Activated T-cell treated with anti-CD3 and anti-CD28 coated beads for 1 hour (primary cell): ENCODE data around the gene EED.

Source experiments
- DNase-seq: peaks from one replicate; pipeline ENCODE4 v3.0.0-alpha.2; 2020; ENCODE audit warnings: low read depth

Gene EED, protein sequence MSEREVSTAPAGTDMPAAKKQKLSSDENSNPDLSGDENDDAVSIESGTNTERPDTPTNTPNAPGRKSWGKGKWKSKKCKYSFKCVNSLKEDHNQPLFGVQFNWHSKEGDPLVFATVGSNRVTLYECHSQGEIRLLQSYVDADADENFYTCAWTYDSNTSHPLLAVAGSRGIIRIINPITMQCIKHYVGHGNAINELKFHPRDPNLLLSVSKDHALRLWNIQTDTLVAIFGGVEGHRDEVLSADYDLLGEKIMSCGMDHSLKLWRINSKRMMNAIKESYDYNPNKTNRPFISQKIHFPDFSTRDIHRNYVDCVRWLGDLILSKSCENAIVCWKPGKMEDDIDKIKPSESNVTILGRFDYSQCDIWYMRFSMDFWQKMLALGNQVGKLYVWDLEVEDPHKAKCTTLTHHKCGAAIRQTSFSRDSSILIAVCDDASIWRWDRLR

DNA sequence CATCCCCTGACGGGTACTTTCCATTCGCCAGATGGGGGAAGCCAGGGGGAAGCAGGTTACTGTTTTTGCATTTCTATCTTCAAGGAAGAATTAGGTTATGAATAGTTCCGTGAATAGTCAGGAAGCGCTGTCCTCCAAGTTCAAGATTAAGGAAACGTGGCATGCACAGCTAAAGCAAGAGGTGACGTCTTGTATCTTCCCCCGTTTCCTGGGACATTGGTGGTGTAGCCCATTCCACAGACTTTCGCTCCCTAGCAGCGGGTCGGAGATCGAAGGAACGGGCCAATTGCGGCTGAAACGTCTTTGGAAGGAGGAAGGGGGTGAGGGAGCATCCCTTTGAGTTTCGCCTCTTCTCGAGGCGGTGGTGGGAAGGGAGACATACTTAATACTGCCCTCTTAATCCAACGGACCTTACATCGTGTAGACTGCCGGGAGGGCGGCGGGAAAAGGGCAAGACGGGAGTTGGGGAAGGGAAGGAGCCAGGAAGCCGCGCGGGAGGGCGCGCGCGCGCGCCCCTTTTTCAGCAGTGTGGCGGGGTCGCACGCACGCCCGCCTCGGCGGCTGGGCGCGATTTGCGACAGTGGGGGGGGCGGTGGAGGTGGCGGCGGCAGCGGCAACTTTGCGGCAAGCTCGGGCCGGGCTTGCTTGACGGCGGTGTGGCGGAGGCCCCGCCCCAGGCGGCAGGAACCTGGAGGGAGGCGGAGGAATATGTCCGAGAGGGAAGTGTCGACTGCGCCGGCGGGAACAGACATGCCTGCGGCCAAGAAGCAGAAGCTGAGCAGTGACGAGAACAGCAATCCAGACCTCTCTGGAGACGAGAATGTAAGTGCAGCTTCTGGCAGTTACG, at the start of gene EED:
TSS of gene EED (plus strand) at position 232 of the 847 bp plus-strand sequence. CDS start at position 709, 477 bp downstream.
- DNase-seq, result peak; percentile 91

DNA sequence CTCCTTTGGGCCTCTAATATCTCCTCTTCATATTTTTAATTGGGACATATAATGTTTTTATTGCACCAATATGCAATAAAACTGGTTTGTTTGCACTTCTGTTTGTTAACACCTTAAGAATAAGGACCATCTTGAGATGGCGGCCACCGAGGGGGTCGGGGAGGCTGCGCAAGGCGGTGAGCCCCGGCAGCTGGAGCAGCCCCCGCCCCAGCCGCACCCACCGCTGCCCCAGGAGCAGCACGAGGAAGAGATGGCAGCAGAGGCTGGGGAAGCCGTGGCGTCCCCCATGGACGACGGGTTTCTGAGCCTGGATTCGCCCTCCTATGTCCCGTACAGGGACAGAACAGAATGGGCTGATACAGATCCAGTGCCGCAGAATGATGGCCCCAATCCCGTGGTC, 49.6 kb upstream of the EED start:
- DNase-seq, result no peak

DNA sequence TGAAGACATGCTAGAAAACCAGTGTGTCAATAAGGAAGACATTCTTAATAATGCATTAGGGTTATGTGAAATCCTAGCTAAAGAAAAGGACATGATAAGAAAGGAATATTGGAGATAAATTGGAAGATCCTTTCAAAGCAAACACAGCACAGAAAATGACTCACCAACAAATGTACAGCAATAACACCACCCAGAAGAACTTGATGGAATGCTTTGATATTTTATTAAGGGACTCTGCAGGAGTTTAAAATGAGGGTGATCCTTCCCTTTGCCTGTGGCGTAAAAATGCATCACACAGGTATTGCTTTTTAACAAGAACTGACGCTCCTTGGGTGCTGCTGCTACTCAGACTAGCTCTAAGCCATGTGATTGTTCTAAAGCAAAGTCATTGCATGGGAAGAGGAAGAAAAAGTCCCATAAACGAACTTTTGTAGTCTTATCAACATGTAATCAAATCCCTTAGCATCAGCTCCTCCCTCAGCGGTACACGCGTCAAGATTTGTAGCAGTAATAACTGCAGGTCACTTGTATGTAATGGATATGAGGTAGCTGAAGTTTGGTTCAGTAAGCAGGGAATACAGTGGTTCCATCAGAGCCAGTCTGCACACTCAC, 48.4 kb upstream of the EED start:
- DNase-seq, result no peak

DNA sequence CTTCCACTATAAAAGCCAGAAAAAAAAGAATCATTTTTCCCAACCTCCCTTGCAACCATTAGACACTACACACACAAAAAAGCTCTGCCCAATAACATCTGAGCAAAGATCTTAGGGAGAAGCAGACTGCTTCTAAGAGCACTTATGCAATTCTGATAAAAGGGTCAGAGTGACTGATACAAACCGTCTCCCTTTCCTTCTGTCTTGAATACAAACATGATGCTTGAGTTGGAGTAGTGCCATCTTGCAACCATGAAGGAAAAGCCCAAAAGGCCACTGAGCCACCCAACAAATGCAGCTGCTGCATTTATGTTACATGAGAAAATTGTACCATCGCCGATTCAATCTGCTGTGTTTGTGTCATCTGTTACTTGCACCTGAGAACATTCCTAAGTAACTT, 47.6 kb upstream of the EED start:
- DNase-seq, result no peak

DNA sequence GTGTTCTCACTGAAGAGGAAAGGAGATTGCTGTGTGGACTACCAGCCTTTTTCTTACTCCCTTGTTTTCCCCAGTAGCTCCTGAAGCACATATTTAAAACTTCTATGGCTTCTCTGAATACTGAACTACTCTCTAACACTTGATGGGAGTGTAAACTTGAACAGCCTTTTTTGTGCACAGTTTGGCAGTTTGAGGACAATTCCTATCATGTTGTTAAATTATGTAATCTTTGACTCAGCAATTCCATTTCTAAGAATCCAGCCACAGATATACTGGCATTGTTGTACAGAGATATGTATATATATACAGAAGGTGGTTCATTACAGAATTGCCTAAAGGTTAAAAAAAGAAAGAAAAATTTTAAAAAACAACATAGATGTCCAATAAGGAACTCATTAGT, 47.1 kb upstream of the EED start:
- no peak for DNase-seq

DNA sequence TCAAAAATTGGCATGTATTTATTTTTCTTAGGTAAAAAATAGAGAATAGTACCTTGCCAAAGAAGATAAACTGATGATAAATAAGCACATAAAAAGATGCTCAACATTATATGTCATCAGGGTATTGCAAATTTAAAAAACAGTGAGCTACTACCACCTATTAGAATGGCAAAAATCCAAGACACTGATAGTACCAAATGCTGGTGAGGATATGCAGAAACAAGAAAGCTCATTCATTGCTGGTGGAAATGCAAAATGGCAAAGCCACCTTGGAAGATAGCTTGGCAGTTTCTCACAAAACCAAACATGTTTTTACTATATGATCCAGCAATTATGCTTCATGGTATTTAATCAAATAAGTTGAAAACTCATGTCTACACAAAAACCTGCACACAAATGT, 46.4 kb upstream of the EED start:
- no peak for DNase-seq

DNA sequence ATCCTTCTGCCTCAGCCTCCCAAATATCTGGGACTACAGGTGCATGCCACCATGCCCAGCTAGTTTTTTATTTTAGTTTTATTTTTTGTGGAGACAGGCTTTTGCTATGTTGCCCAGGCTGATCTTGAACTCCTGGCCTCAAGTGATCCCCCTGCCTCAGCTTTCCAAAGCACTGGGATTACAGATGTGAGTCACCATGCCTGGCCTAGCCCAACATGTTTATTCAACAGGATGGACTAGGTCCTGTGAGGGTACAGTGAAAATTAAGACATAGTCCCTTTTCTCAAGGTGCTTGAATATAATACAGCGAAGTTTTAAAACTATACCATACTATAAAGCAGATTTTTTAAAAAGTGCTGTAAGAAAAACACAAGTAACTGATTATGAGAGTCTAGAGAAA, 45.2 kb upstream of the EED start:
- DNase-seq, result no peak

DNA sequence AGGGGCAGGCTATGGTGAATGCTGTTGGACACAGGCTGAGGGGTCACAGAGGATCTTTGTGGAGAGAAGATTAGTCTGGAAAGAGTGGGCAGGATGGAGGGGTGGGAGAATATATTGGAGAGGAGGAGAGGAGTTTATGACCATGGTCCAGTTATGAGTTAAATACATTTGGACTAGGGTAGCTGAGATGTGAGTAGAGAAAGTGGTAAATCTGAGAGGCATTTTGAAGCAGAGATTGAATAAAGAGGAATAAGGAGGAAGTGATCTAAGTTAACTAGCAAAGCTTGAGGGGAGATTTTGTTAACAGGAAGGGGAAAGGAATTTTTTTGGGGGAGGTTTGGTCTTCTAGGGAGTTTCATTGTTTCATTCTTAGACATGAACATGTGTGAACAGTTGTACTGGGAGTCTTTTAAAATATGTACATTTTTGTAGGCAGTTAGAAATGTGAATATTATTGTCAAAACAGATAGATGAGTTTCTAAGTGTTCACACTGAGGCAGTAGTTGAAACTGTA, 43.1 kb upstream of the EED start:
- no peak for DNase-seq

DNA sequence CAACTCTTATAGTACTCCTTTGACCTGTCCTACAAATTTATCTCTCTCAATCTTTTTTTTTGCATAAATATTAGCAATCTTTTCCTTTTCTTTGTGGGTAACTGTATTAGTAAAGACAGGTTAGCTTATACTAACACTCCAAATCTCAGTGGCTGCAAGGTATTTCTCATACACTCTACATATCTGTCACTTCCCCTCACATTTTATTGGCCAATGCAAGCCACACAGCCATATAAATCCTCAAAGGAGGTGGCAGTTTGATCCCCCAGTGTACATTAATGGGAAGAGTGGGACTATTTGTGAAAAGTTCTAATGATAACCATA, 42.6 kb upstream of the EED start:
- no peak for DNase-seq

DNA sequence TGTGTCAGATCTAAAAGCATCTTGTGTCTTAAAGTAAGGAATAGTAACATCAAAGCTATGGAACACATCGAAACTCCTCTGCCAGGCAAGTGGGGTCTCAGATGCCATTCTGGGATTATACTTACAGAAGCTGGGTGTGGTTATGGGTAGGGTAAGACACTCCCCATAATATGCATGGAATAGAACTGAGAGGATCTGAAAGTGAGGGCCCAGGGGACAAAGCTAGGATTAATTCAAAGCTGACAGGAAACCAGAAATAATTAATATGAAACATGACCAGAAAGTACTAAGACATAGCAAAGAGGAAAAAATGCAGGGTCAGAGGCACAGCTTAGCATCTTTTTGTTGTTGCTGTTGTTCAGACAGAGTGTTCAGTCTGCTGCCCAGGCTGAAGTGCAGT, 40.2 kb upstream of the EED start:
- no peak for DNase-seq

DNA sequence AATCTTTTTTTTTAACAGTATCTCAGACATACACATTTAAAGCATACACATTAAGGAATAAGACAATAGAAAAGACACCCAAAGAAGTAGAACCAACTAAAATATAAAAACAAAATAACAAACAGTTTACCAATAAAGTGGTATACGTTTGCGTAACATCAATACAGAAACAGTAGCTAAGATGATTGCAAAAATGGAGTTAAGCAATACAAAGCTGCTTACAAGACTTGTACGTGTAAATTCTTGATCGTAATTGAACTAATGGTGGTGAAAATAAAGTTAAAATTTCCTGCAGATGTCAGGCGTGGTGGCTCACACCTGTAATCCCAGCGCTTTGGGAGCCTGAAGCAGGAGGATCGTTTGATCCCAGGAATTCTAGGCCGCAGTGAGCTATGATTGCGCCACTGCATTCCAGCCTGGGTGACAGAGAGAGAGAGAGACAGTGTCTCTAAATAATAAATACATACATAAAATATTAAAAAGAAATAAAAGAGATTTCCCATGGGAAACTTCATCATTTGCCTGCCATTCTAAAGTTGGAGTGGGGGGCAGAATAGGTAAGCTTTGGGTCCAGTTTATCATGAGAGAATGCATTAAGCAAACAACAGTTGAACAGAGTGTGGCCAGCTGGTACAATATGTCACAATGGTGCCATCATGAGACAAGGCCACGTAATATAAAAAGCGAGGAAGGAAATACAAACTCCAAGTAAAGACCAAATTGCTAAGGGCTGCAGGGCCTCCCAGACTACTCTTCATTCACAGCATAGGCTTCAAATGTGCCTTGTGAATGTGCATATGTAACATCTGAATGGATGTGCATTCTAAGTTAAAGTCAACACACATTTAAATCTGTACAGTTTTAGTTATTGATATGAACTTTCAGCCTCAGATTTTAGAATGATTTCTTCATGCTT, 38.9 kb upstream of the EED start:
- DNase-seq, result no peak

DNA sequence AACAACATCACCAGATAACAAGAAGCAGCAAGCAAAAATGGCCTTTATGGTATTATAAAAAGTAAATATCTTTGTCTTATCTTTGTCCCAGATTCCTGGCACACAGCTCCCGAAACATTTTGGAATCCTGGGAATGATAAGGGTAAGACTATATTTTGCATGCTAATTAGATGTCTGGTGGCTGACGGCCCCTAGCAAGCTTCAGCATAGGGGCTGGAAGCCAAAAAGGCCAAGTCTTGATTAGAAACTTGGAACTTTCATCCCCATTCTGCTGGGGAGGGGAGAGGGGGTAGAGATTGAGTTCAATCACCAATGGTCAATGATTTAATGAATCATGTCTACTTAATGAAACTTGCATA, 38.2 kb upstream of the EED start:
- no peak for DNase-seq

DNA sequence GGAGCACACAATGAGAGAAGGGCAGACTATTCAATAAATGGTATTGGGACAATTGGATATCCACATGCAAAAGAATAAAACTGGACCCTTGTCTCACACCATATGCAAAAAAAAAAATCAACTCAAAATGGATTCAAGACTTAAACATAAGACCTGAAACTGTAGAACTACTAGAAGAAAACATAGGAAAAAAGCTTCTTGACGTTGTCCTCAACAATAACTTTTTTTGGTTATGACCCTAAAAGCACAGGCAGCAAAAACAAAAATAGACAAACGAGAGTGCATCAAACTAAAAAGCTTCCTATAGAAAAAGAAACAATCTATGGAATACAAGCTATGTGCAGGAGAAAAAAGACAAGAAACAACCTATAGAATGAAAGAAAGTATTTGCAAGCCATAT, 37.1 kb upstream of the EED start:
- no peak for DNase-seq

DNA sequence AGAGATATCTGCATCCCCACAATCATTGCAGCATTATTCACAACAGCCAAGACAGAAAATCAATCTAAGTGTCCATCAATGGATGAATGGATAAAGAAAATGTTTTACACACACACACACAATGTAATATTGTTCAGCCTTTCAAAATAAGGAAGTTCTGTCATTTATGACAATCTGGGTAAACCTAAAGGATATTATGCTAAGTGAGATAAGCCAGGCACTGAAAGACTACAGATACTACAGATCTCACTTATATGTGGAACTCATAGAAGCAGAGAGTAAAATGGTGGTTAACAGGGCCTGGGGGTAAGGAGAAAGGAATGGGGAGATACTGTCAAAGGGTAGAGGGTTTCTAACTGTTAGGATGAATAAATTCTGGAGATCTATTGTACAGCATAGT, 36.0 kb upstream of the EED start:
- DNase-seq, result no peak

DNA sequence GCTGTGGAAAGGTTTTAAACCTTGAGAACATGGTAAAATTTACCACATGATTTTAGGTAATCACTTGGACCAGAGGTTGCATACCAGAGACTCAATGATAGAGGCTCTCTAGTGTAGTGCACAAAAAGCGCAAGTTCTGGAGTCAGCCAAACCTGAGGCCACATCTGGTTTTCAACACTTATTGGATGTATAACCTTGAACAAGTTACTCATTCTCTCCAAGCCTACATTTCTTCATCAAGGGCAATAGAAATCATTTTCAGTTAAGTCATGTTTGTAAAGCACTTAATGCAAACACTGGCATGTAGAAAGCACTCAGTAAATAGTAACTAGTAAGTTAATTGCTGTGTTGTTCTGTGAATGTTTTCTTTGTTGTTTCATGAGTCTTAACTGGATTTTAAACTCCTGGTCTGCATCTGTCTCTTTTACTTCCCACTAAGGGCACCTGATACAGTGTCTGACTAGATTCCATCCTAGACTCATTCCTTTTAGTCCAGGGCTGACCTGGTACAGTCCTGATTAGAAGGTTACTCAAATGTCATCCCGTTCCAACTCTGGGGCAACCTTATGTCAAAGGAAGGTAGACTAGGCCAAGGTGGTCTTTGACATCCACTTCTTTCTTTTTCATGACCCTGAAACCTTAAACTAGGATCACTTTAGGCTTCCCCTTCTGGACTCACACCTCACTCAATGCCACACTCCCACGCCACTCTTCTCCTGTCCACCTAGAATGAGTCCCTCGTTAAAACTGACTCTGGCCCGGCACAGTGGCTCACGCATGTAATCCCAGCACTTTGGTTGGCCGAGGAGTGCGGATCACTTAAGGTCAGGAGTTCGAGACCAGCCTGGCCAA, 34.5 kb upstream of the EED start:
- DNase-seq, result no peak

DNA sequence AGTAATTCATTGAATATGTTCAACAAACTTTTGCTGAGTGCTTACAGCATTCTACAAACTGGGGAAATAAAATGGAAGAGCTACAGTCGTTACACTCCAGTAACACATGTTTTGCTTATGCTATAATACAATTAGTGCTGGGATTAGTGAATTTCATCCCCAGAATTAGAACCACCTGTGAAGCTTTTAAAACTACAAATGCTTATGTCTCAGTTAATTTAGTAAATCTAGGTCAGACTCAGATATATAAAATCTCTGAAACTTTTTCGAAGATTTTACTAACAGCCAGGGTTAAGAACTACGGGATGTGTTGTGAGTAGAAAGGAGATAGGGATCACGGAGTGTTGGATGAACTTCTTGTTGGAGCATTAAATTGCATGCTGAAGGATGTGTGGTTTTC, 33.7 kb upstream of the EED start:
- DNase-seq, result no peak

DNA sequence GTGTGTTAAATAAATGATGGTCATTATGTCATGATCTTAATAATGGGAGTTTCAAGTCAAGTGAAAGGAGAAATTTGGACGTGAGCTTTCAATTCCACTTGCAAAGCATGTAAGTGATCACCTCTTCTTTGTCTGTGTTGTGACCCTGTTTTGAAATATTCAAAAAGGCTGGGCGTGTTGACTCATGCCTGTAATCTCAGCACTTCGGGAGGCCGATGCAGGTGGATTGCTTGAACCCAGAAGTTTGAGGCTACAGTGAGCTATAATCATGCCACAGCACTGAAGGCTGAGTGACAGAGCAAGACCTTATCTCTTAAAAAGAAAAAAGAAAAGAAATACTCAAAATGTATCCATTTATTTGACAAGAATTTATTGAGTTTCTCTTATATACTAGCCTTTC, 32.9 kb upstream of the EED start:
- no peak for DNase-seq

DNA sequence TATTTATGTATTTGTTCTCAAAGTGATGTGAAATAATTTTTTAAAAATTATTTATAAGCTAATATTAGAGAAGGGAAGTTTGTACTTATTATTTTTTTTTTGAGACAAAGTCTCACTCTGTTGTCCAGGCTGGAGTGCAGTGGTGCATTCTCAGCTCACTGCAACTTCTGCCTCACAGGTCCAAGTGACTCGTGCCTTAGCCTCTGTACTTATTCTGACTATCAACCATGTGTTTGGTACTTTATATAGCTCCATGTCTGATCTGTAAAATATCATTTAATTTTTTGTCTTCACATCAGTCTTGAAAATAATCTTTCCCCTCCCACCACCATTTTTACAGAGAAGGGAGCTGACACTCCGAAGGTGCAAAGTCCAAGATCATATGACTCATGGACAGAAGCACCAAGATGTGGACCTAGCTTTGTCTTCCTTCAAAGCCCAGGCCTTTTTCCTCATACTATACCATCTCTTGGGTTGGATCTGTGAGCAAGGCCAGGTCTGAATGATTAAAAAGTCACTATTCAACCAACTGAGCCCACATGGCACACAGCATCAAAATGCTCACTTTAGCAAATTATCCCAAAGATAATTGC, 32.4 kb upstream of the EED start:
- no peak for DNase-seq

DNA sequence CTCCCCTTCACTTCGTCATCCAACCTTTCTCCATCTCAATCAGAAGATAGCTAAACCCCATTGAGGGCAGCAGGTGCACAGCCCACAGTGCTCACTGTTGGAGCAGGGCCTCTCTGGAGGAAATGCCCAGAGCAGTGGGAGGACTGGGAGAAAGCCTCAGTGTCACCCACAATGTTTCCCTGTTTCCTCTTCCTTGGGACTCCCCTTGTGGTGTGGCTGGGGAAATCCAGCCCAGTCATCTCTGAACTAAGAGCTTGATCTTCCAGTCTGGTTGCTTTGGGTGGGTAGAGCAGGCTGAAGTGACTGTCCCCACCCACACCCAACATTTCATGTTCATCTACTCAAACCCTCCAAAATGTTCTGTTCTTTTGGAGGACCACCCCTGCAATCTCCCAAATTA, 29.8 kb upstream of the EED start:
- DNase-seq, result no peak
